CD14-positive monocyte (primary cell): Measurements from ENCODE around the gene ZBED4. TPM values are rescaled to one million over a fixed set of nuclear protein-coding genes. Genes with fewer than 3 reads are reported as not detected.

Source experiments
- DNase-seq, 3 donors: peaks; one replicate each; pipeline ENCODE4 v3.0.0-alpha.2; 2011 to 2022
- H2AFZ ChIP-seq: 2 replicates; pipeline ENCODE4 v1.6.0; 2012; ENCODE audit warnings: mild to moderate bottlenecking, low read depth, low read length, inconsistent platforms; ENCODE audit not compliant: insufficient read depth, poor library complexity, severe bottlenecking
- H3K27ac ChIP-seq, 2 donors: 1 replicate in 1 of 2; 2 replicates in 1 of 2; pipeline ENCODE4 v1.5.1; 2012 to 2013; ENCODE audit warnings: low read length in 2 of 2, control low read depth in 1 of 2, inconsistent platforms in 1 of 2, low read depth in 1 of 2, mild to moderate bottlenecking in 1 of 2
- H3K27me3 ChIP-seq, 2 donors: one replicate each; pipeline versions ENCODE4 v1.6.0 to v1.6.1; 2011 to 2013; ENCODE audit warnings: low read length in 2 of 2; ENCODE audit not compliant: control insufficient read depth in 2 of 2, insufficient read depth in 2 of 2
- H3K36me3 ChIP-seq, 2 donors: replicated peaks in 1 of 2; 1 replicate in 1 of 2; 2 replicates in 1 of 2; pipeline versions ENCODE4 v1.5.1 to v1.6.1; 2012 to 2013; ENCODE audit warnings: low read length in 2 of 2, control low read depth in 1 of 2, inconsistent platforms in 1 of 2, mild to moderate bottlenecking in 1 of 2; ENCODE audit not compliant: insufficient read depth in 2 of 2, control insufficient read depth in 1 of 2
- H3K4me1 ChIP-seq, 2 donors: 1 replicate in 1 of 2; 2 replicates in 1 of 2; pipeline versions ENCODE4 v1.5.1 to v1.6.1; 2012 to 2013; ENCODE audit warnings: low read length in 2 of 2, control low read depth in 1 of 2, inconsistent platforms in 1 of 2, mild to moderate bottlenecking in 1 of 2, moderate library complexity in 1 of 2; ENCODE audit not compliant: insufficient read depth in 2 of 2, control insufficient read depth in 1 of 2
- H3K4me2 ChIP-seq: replicated peaks from 2 replicates; pipeline ENCODE3; 2012; ENCODE audit warnings: low read length, moderate library complexity, mild to moderate bottlenecking; ENCODE audit not compliant: poor library complexity, severe bottlenecking; ENCODE audit errors: extremely low read depth
- H3K4me3 ChIP-seq, 3 experiments: fragments of 200-600 bp in 1 of 3; sonication (generic) in 1 of 3; replicated peaks in 1 of 3; 1 replicate in 2 of 3; 2 replicates in 1 of 3; pipeline ENCODE4 v1.5.1; 2011 to 2013; ENCODE audit warnings: low read length in 3 of 3, mild to moderate bottlenecking in 3 of 3, control low read depth in 2 of 3, low read depth in 2 of 3, inconsistent platforms in 1 of 3, moderate library complexity in 1 of 3
- H3K79me2 ChIP-seq: 2 replicates; pipeline ENCODE4 v1.6.0; 2012; ENCODE audit warnings: mild to moderate bottlenecking, control low read depth, inconsistent platforms, low read length, moderate library complexity; ENCODE audit not compliant: insufficient read depth
- H3K9ac ChIP-seq: 2 replicates; pipeline ENCODE4 v1.6.0; 2017; ENCODE audit warnings: low read length, mild to moderate bottlenecking; ENCODE audit not compliant: insufficient read depth, poor library complexity, severe bottlenecking
- H3K9me3 ChIP-seq, 2 donors: replicated peaks in 1 of 2; 1 replicate in 1 of 2; 2 replicates in 1 of 2; pipeline versions ENCODE4 v1.5.1 to v1.6.1; 2012 to 2013; ENCODE audit warnings: low read length in 2 of 2, control low read depth in 1 of 2; ENCODE audit not compliant: control insufficient read depth in 1 of 2, insufficient read depth in 1 of 2
- H4K20me1 ChIP-seq: 2 replicates; pipeline ENCODE4 v1.6.0; 2012; ENCODE audit warnings: mild to moderate bottlenecking, low read length, control low read depth, moderate library complexity; ENCODE audit not compliant: insufficient read depth
- H3K27ac Mint-ChIP-seq, 7 donors: one replicate each; pipeline ENCODE4 v1.8.0; 2020; ENCODE audit warnings: mild to moderate bottlenecking in 7 of 7, mixed read lengths in 7 of 7, moderate library complexity in 6 of 7, inconsistent platforms in 2 of 7
- H3K27me3 Mint-ChIP-seq, 3 donors: one replicate each; pipeline ENCODE4 v1.8.0; 2021 to 2022; ENCODE audit warnings: low read depth in 3 of 3, mild to moderate bottlenecking in 3 of 3, mixed read lengths in 3 of 3, moderate library complexity in 3 of 3, inconsistent platforms in 1 of 3
- H3K36me3 Mint-ChIP-seq, 2 donors: one replicate each; pipeline ENCODE4 v1.8.0; 2020; ENCODE audit warnings: mixed read lengths in 2 of 2, inconsistent platforms in 1 of 2, mild to moderate bottlenecking in 1 of 2
- H3K4me1 Mint-ChIP-seq: one replicate; pipeline ENCODE4 v1.8.0; 2020; ENCODE audit warnings: mild to moderate bottlenecking, mixed read lengths
- H3K4me3 Mint-ChIP-seq, 2 donors: one replicate each; pipeline ENCODE4 v1.8.0; 2020; ENCODE audit warnings: mild to moderate bottlenecking in 2 of 2, mixed read lengths in 2 of 2, moderate library complexity in 1 of 2
- H3K9me3 Mint-ChIP-seq, 7 donors: one replicate each; pipeline ENCODE4 v1.8.0; 2020 to 2022; ENCODE audit warnings: mixed read lengths in 7 of 7, mild to moderate bottlenecking in 6 of 7, moderate library complexity in 6 of 7, inconsistent platforms in 2 of 7
- CTCF ChIP-seq: fragments of 200-600 bp; IDR thresholded peaks from one replicate; pipeline ENCODE4 v1.8.0; 2022; ENCODE audit warnings: antibody characterized with exemption, mild to moderate bottlenecking
- WGBS: methylation state at CpG from one replicate; pipeline ENCODE4 v1.1.5; 2013; ENCODE audit warnings: missing lambda C conversion rate; ENCODE audit not compliant: insufficient coverage; 5-methylcytosine and 5-hydroxymethylcytosine counted together
- intact Hi-C, 2 donors: fragments of 100-400 bp; cut with micrococcal nuclease; formaldehyde crosslinking; loops; one replicate each; pipeline versions ENCODE4 v1.15.0 to v1.15.1; 2023
- polyA plus RNA-seq, 3 donors: library from polyadenylated mRNA; depleted of rRNA in 1 of 3; unstranded in 2 of 3; stranded (reverse) in 1 of 3; fragments of 300-500 nt in 2 of 3; fragments of >200 nt in 1 of 3; fragmentation: Illumina TruSeq in 2 of 3; gene quantifications; 1 replicate in 2 of 3; 2 replicates in 1 of 3; pipeline ENCODE4 v1.2.3, GENCODE V29; 2012 to 2021

The ZBED4 gene
- polyA plus RNA-seq, 3 donors, result 3.8 to 8.2 (median 5.7) TPM

DNA sequence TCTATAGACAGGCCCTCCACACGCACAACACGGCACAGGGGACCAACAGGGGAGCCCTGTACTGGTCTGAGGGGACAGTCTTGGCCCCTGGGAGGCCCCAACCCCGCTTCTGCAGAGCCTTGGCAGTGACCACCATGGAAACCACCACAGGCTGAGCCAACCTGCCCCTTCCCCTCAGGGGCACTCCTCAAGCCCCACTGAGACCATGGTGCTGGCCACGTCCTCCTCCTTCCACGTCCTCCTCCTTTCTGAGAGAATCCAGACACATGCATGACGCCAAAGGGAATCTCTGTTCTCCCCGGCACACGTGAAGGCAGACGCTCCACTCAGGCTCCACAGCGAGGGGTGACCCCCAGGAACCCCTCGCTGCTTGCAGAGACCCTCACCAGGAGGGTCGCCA, 28.7 kb upstream of the ZBED4 start:
- Histone ChIP-seq H4K20me1 (peaks cover 69% of the 10 kb centered on the region), H3K27ac (peak overlapping the region in 1 of 2 donors; percentile 11), H3K79me2 (peaks cover 76% of the 10 kb centered on the region), H3K27me3 (no peaks in the 10 kb centered on the region), H3K9me3 (no peaks in the 10 kb centered on the region), H3K9ac (no peak overlapping the region), H3K4me3 (no peak overlapping the region), H3K36me3 (peaks cover 47 to 49% of the 10 kb centered on the region in 2 donors), H3K4me2 (no peak overlapping the region), H2AFZ (no peak overlapping the region), H3K4me1 (peaks cover 35 to 40% of the 10 kb centered on the region in 2 donors)
- WGBS, result 98% methylated on average over 12 of the region's 12 CpGs
- no peak for TF ChIP-seq CTCF
- Mint-ChIP-seq H3K4me3 (peak overlapping the region in 1 of 2 donors; percentile 43), H3K9me3 (peaks cover 0 to 2% (median 0%) of the 10 kb centered on the region in 7 donors), H3K4me1 (peaks cover 28% of the 10 kb centered on the region), H3K27me3 (no peaks in the 10 kb centered on the region), H3K36me3 (peaks cover 34 to 52% of the 10 kb centered on the region in 2 donors), H3K27ac (peak overlapping the region in 2 of 7 donors; percentile 15 to 40)
- intact Hi-C loops, result no loop called here
- no peak for DNase-seq

- WGBS, result 83% methylated on average over 9 of the region's 10 CpGs
- Mint-ChIP-seq H3K9me3 (peaks cover 0 to 4% (median 0%) of the 10 kb centered on the region in 7 donors), H3K27ac (peak overlapping the region in 2 of 7 donors; percentile 21 to 50), H3K36me3 (peaks cover 33 to 47% of the 10 kb centered on the region in 2 donors), H3K27me3 (no peaks in the 10 kb centered on the region), H3K4me3 (peak overlapping the region; percentile 86 to 92), H3K4me1 (peaks cover 33% of the 10 kb centered on the region)
- H3K9ac ChIP-seq, result peak overlapping the region; percentile 79
- H3K79me2 ChIP-seq, result peaks cover 71% of the 10 kb centered on the region
- peaks cover 64% of the 10 kb centered on the region for H4K20me1 ChIP-seq
- no peak overlapping the region for H2AFZ ChIP-seq
- peaks cover 44% of the 10 kb centered on the region in 2 donors for H3K36me3 ChIP-seq
- DNase-seq, result no peak
- no peaks in the 10 kb centered on the region for H3K9me3 ChIP-seq
- peak overlapping the region in 1 of 2 donors; percentile 76 for H3K27ac ChIP-seq
- no peak for TF ChIP-seq CTCF
- H3K4me1 ChIP-seq, result peaks cover 40 to 45% of the 10 kb centered on the region in 2 donors
- H3K4me2 ChIP-seq, result peak overlapping the region; percentile 92
- no peaks in the 10 kb centered on the region for H3K27me3 ChIP-seq
- peak overlapping the region in 1 of 3 experiments; percentile 78 for H3K4me3 ChIP-seq
- intact Hi-C loops, result no loop called here
Observed at GRCh38 chr22:49825436-49825835, 28.2 kb upstream of the ZBED4 start.
